Measurements from ENCODE around the gene SPANXN3. TPM values are rescaled to one million over a fixed set of nuclear protein-coding genes. Genes with fewer than 3 reads are reported as not detected.

SPANXN3 gene
- polyA plus RNA-seq, 3 donors = not detected

GRCh38 chrX:143476751-143477150, 40.5 kb downstream of the SPANXN3 start:
- no peak overlapping the region for H3K4me2 ChIP-seq (replicated peaks; ENCODE audit: extremely low read depth, low read length, poor library complexity, severe bottlenecking)
- 80% methylated on average over 1 of the region's 4 CpGs for whole genome bisulfite sequencing (ENCODE audit: insufficient coverage)
- no peaks in the 10 kb centered on the region for H3K36me3 Mint-ChIP-seq
- H3K9me3 Mint-ChIP-seq = peaks cover 0 to 5% (median 0%) of the 10 kb centered on the region in 7 donors
- H3K9me3 ChIP-seq (replicated peaks in 1 of 2; ENCODE audit: control insufficient read depth in 1 of 2, insufficient read depth in 1 of 2, low read length in 2 of 2) = no peaks in the 10 kb centered on the region
- no peak for DNase-seq
- intact Hi-C loops (cut with micrococcal nuclease) = no loop called here
- H3K27ac ChIP-seq (ENCODE audit: low read depth in 1 of 2, low read length in 2 of 2) = no peak overlapping the region
- no peaks in the 10 kb centered on the region for H3K27me3 ChIP-seq (ENCODE audit: control insufficient read depth in 2 of 2, insufficient read depth in 2 of 2, low read length in 2 of 2)
- no peaks in the 10 kb centered on the region for H3K36me3 ChIP-seq (replicated peaks in 1 of 2; ENCODE audit: control insufficient read depth in 1 of 2, insufficient read depth in 2 of 2, low read length in 2 of 2)
- no peak overlapping the region for H3K4me3 Mint-ChIP-seq
- peaks cover 0 to 2% (median 0%) of the 10 kb centered on the region in 3 donors for H3K27me3 Mint-ChIP-seq (ENCODE audit: low read depth in 3 of 3)
- no peak overlapping the region for H3K27ac Mint-ChIP-seq
- no peaks in the 10 kb centered on the region for H4K20me1 ChIP-seq (ENCODE audit: insufficient read depth, low read length)
- no peak overlapping the region for H3K9ac ChIP-seq (ENCODE audit: insufficient read depth, low read length, poor library complexity, severe bottlenecking)
- H3K4me3 ChIP-seq (replicated peaks in 1 of 3; ENCODE audit: low read depth in 2 of 3, low read length in 3 of 3) = no peak overlapping the region
- no peak for TF ChIP-seq CTCF (IDR thresholded peaks at IDR 0.05)
- no peaks in the 10 kb centered on the region for H3K4me1 Mint-ChIP-seq
- no peaks in the 10 kb centered on the region for H3K79me2 ChIP-seq (ENCODE audit: insufficient read depth, low read length)
- H3K4me1 ChIP-seq (ENCODE audit: control insufficient read depth in 1 of 2, insufficient read depth in 2 of 2, low read length in 2 of 2) = no peaks in the 10 kb centered on the region
- no peak overlapping the region for H2AFZ ChIP-seq (ENCODE audit: insufficient read depth, low read depth, low read length, poor library complexity, severe bottlenecking)

GRCh38 chrX:143472347-143472938, 44.8 kb downstream of the SPANXN3 start:
- TF ChIP-seq CTCF (IDR thresholded peaks at IDR 0.05) = no peak
- H3K4me3 Mint-ChIP-seq = no peak overlapping the region
- no CpG with 5 or more reads among the region's 1 CpG for WGBS (ENCODE audit: insufficient coverage)
- H3K27me3 Mint-ChIP-seq (ENCODE audit: low read depth in 3 of 3) = peaks cover 0 to 5% (median 2%) of the 10 kb centered on the region in 3 donors
- Histone ChIP-seq H3K36me3 (replicated peaks in 1 of 2; ENCODE audit: control insufficient read depth in 1 of 2, insufficient read depth in 2 of 2, low read length in 2 of 2) (no peaks in the 10 kb centered on the region), H2AFZ (ENCODE audit: insufficient read depth, low read depth, low read length, poor library complexity, severe bottlenecking) (no peak overlapping the region), H3K4me3 (replicated peaks in 1 of 3; ENCODE audit: low read depth in 2 of 3, low read length in 3 of 3) (no peak overlapping the region), H4K20me1 (ENCODE audit: insufficient read depth, low read length) (no peaks in the 10 kb centered on the region), H3K9me3 (replicated peaks in 1 of 2; ENCODE audit: control insufficient read depth in 1 of 2, insufficient read depth in 1 of 2, low read length in 2 of 2) (no peaks in the 10 kb centered on the region), H3K27ac (ENCODE audit: low read depth in 1 of 2, low read length in 2 of 2) (no peak overlapping the region), H3K4me2 (replicated peaks; ENCODE audit: extremely low read depth, low read length, poor library complexity, severe bottlenecking) (no peak overlapping the region), H3K4me1 (ENCODE audit: control insufficient read depth in 1 of 2, insufficient read depth in 2 of 2, low read length in 2 of 2) (no peaks in the 10 kb centered on the region), H3K9ac (ENCODE audit: insufficient read depth, low read length, poor library complexity, severe bottlenecking) (no peak overlapping the region), H3K79me2 (ENCODE audit: insufficient read depth, low read length) (no peaks in the 10 kb centered on the region), H3K27me3 (ENCODE audit: control insufficient read depth in 2 of 2, insufficient read depth in 2 of 2, low read length in 2 of 2) (no peaks in the 10 kb centered on the region)
- DNase-seq = no peak
- no peaks in the 10 kb centered on the region for H3K4me1 Mint-ChIP-seq
- intact Hi-C loops (cut with micrococcal nuclease) = no loop called here
- H3K36me3 Mint-ChIP-seq = no peaks in the 10 kb centered on the region
- peaks cover 0 to 5% (median 2%) of the 10 kb centered on the region in 7 donors for H3K9me3 Mint-ChIP-seq
- H3K27ac Mint-ChIP-seq = no peak overlapping the region
